Measurements from ENCODE around the gene CLNK. TPM values are rescaled to one million over a fixed set of nuclear protein-coding genes. Genes with fewer than 3 reads are reported as not detected.

Gene CLNK
- polyA plus RNA-seq, 4 donors = 0.56 to 0.85 (median 0.77) TPM

DNA sequence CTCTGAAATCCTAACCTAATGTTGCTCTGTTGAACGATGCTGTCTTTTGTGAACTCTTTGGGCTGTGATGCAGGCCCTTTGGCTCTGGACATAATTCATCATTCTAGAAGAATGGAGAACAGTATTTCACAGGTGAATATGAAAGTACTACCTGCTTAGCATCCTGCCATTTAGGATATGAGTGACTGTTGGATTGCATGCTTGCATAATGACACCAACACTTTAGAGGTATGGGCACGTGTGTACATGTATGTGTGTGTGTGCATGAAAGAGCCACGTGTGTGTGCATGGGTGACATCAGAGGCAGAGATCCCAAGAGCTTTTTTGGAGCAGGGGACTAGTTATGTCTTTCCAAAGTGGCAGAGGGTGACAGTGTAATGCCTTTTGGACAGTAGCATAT, 157.1 kb downstream of the CLNK start:
- no peak for DNase-seq (ENCODE audit: low read depth in 4 of 4, low spot score in 3 of 4)

DNA sequence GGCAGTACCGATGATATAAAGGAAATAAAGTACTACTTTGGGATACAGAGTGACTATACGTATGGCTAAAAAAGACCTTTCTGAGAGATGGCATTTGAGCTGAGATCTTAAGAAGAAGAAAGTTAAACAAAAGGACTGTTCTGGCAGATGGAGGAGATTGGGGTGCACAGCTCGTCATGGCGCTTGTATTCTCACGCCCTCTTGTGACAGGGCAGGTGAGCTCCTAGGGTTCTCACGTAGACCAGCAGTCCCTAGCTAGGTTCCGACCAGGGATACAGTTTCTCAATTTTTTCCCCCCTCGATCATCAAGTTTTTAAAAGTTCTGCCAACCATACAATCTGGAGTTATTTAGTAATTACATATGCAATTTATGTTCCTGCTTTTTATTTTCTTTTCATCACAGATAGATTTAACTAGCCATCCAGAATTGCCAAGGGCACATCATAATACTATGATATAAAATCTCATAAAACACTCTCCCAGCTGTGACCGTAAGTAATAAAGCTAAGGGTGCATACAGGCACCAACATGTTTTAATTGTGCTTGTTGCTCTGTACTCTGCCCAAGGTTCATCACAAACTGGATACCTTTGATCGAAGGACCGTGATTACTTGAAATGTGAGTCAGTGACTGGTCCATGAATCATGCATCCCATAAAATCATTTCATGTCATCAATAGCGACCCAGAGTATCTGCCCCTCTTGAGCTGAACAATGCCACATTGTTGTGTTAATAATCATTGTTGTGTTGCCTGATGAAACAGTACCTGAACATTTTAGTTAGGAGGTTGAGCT, 157.9 kb downstream of the CLNK start:
- DNase-seq (ENCODE audit: low read depth in 4 of 4, low spot score in 3 of 4) = no peak

DNA sequence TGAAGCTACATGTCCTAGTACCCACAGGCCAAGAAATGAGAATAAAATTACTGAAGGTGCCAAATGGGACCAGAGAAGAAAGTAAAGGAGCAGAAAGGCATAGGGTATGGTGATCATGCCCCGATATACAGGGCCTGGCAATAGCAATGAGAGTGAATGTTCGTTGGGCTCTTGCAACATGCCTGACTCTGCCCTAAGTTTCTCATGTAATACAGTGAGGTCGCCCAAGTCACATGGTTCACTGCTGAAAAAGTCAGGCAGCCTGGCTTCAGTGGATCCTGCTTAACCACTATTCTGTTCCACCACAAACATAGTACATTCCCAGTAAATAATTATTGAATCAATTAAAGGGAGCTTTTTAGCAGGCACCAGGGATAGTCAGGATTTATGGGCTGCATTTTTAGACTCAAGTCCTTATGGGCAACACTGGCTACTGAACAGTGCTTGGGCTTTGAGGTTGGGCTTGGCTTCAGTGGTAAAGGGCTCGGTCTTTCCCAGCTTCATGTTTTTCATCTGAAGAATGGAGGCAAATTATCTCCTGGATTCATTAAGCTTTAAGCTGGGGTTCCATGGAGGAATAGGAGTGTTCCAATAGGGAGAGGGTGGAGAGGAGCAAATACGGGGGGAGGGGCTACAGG, 160.3 kb downstream of the CLNK start:
- DNase-seq (ENCODE audit: low read depth in 4 of 4, low spot score in 3 of 4) = no peak

DNA sequence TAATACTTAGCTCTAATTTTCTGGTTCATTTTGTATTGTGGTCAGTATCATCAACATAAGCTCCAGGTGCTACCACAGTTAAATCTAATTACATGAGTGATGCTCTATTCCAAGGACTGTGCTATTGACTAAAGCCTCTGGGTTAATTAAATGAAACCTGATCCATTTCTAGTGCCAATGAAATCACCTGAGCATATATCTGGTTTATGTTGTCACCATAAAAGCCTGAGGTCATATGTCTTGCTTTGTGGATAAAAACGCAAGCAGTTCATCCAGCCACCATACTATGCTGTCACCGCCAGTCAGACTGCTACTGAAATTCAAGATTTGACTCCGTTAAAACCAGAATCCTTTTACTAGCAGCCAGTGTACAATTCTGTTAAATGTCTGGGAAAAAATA, 163.1 kb downstream of the CLNK start:
- no peak for DNase-seq (ENCODE audit: low read depth in 4 of 4, low spot score in 3 of 4)

DNA sequence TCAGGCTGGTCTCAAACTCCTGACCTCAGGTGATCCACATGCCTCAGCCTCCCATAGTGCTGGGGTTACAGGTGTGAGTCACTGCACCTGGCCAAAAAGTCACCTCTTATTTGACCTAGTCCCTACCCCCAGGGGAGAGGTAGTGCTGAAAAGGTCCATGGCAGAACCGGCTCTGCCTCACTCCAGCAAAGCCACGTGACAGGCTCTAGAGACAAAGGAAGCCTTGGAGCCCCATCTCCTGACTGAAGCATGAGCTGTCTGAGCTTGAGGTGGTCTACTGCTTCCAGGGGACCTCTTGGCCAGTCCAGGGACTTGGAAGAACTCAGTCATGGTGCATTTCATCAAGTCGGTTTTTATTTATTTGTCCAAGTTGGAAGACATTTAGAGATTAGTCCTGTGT, 174.8 kb downstream of the CLNK start:
- DNase-seq (ENCODE audit: low read depth in 4 of 4, low spot score in 3 of 4) = no peak

DNA sequence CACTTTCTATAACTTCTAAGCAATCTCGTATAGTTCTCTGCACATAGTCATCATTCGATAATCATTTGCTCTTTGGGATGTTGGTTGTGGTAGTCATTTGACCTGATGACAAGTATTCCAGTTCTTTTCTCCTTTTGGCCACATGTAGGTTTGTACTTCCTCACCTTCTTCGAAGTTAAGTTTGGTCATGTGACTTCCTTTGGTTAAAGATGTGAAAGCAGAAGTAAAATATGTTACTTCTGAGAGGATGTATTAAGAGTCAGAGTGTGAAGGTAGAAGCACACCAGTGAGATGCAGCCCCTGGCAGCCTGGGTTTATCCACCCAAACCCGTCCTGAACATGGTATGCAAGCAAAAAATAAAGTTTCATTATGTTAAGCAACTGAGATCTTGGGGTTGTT, 178.5 kb downstream of the CLNK start:
- DNase-seq (ENCODE audit: low read depth in 4 of 4, low spot score in 3 of 4) = no peak

DNA sequence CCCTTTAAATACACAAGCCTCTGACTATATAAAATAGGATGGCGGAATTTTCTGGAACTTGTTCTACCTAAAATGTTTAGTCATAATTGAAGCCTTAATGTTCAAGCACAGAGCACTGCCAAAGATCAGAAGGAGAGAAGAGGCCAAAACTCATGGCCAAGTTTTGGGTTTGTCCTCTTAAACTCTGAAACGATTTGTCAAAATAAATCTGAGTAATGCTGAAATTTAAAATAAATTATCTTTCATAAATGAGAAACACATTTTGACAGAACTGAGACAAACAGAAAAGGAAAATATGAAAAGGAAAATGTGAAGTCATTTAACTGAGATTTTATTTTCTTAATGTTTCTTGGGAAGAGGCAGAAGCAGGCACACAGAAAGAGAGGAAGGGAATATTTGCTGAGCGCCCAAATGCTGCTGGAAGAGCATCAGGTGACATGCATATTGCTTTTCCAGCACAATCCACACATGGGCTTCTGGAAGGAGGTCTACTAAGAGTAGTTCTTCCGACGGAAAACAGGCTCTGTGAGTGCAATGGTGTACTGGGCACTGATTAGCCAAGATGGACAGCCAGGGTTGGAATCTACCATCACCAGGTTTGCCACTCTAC, 179.9 kb downstream of the CLNK start:
- DNase-seq (ENCODE audit: low read depth in 4 of 4, low spot score in 3 of 4) = no peak

DNA sequence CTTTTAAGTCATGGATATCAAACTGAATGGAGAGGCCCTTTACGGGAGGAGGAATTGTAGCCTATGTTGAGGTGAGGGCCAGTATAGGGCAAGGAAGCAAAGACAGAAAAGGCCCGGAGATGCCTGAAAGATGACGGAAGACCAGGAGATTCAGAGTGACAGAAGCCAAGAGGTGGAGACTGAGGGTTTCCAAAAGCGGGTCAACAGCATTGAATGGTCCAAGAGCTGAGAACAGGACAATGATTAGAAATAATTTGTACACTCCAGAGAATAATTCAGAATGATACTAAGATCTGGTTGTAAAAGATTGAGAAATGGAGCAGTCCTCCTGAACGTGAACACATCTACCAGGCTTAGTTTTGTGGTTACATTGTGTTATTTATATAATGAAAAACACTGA, 181.9 kb downstream of the CLNK start:
- DNase-seq (ENCODE audit: low read depth in 4 of 4, low spot score in 3 of 4) = no peak

DNA sequence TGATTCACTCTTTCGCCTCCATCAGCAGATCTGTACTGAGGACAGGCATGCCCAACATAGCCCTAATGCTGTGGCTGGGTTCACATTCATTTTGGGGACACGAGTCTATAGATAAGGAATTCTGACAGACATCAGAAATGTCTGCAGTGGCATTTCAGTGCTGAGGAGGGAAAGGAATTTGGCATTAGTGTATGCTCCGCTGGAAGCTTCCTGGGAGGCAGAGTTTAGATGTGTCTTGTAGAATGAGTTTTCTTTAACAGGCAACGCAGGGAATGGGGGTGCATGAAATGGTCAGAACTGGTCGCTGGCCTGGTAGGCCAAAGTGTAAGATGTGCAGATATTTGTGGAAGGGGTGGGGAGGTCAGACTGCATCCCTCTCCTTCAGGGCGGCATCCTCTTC, 183.8 kb downstream of the CLNK start:
- DNase-seq (ENCODE audit: low read depth in 4 of 4, low spot score in 3 of 4) = no peak

DNA sequence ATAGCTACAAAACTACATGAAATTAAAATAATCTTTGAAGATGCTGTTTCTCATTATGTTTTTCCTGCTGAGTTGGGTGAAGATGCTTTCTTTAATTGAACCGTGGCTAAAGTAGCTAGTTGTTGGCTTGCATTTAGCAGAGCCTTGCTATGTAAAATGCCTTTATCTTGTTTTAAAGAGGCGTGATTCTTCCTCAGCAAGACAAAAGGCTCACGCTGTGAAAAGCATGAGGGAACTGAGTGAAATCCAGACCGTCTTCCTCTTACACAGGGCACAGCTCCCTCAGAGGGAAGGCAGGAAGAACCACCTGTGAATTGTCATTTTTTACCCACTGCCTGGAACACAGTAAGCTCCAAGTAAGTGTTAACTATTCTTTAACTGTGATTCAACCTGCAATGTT, 188.4 kb downstream of the CLNK start:
- no peak for DNase-seq (ENCODE audit: low read depth in 4 of 4, low spot score in 3 of 4)

DNA sequence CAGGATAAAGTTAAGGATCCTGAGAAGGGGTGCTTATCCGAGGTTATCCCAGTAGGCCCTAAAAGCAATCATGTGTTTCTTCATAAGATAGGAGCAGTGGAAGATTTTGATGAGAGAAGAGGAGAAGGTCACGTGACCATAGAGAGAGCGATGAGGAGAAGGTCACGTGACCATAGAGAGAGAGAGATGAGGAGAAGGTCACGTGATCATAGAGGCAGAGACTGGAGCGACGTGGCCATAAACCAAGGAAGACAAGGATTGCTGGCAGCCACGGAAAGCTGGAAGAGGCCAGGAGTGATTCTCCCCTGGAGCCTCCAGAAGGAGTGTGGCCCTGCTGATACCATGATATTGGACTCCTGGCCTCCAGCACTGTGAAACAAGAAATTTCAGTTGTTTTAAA, 188.9 kb downstream of the CLNK start:
- DNase-seq (ENCODE audit: low read depth in 4 of 4, low spot score in 3 of 4) = no peak

DNA sequence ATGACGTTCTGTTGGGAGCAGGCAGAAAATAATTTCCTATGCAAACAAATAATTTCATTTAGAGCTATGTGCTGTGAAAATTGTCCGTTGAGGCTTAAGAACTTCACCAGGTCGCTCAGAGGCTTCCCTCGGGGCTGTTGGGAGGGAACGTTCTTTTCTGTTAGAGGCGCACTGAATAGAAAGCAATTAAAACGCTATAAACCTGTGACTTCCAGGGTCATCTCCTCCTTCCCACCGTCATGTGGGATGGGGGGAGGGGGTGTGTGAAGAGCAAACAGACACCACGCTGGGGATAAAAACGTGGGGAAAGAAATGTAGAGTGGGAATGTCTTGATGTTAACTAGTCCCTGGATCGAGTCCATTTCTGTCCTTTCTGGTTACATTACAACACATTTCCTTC, 192.1 kb downstream of the CLNK start:
- peak in 1 of 4 donors; percentile 2 for DNase-seq (ENCODE audit: low read depth in 4 of 4, low spot score in 3 of 4)

DNA sequence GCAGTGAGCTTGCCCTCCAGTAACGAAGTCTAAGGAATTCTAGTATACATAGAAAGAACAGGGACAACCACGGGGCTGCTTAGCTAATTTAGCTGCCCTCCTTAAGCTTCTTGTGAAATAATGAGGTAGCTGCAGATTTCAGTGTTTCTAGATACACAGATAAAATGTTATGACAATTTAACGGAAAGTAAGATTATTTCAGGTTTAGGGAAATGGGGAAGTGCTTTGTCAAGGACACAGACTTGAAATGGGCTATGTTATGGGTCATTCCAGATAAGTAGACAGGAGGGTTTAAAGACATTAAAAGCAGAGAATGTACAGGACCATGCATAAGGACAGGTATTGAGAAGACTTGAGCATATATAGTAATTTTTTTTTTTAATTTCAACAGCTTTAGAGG, 193.2 kb downstream of the CLNK start:
- DNase-seq (ENCODE audit: low read depth in 4 of 4, low spot score in 3 of 4) = no peak

DNA sequence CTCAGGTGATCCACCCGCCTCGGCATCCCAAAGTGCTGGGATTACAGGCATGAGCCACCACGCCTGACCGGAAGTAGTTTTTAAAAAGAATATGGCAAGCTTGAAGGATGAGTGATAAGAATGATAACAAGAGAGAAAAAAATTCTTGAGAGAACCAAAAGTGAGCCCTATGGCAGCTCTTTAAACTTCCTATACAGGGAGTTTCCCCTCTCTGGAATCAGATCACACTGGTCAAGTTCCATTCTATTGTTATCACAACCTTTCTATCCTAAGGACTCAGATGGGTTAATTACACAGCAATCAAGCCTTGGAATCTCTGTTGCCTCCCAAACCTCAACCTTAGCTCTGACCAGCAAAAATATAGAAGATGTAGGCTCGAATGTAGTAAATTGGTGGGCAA, 193.6 kb downstream of the CLNK start:
- no peak for DNase-seq (ENCODE audit: low read depth in 4 of 4, low spot score in 3 of 4)

DNA sequence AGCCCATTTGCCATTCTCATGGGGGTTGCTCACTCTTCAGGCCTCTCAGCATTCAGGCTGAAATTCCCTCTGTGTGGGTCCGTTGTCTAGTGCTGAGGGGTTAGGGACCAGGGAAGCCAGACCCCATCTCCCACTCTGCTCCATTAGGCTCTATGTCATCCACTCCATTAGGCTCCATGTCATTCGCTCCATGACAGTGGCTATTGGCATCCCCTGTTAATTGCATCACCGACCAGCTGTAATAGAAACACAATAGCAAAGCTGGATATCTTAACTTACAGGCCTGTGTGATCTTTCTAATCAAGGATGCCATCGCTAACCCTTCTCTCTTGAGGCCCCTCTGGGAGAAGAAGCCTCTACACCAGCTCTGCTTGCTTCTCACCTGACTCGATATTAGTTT, 201.7 kb downstream of the CLNK start:
- no peak for DNase-seq (ENCODE audit: low read depth in 4 of 4, low spot score in 3 of 4)

DNA sequence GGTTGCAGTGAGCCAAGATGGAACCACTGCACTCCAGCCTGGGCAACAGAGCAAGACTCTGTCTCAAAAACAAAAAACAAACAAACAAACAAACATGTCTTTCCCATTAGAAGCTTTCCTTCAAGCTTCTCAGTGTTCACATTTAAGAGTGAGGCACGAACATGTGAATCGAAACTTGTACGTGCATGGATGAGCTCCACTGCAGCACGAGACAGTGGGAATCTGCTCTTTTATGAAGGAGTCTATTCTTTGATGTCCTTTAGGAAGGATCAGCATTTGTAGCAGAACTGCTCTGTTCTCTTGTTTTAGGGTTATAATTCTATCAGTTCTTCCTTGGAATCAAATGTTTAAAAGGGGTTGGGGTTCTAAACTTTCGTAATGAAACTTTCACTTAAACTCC, 204.0 kb downstream of the CLNK start:
- DNase-seq (ENCODE audit: low read depth in 4 of 4, low spot score in 3 of 4) = no peak

DNA sequence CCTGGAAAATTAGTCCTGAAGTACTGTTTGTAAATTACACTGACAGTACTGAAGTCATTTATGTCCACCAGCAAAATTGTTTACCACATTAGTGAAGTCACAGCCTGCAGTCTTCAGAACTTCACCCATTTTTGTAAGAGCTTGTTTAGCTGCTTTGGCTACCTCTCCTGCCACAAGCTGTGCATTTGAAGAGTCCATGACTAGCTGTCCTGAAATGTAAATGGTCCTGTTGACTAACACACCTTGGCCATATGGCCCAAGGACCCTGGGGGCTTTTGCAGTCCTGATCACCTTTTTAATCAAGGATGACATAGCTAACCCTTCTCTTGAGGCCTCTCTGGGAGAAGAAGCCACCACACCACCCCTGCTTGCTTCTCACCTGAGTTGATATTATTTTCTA, 205.9 kb downstream of the CLNK start:
- no peak for DNase-seq (ENCODE audit: low read depth in 4 of 4, low spot score in 3 of 4)

DNA sequence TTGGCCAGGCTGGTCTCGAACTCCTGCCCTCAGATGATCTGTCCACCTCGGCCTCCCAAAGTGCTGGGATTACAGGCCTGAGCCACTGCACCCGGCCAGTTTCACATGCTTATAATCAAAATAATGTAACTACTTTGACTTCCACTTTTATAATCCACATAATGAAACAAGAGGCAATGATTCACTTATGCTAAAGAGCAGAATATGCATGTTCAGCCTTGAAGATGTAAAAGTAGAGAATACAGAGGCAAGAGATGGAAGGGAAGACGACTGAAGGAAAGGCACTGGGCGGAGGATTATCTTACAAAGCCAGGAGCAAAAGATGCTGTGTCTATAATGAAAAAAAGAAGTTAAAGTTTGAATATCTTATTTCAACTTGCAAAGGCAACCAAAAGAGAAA, 214.1 kb downstream of the CLNK start:
- no peak for DNase-seq (ENCODE audit: low read depth in 4 of 4, low spot score in 3 of 4)

DNA sequence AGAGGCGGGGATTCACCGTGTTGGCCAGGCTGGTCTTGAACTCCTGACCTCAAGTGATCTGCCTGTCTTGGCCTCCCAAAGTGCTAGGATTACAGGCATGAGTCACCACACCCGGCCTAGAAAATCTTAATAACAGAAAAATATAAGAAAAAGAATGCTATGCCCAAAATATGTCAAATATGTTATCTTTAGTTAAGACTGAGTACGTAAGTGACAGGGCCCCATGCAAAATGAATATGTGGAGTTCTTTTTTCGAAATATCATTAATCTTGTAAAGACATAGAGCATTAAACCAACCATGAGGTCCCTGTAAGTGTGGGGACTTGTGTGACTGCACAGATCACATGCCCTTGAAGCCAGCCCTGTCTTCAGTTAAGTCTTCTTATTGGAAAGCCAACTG, 218.4 kb downstream of the CLNK start:
- DNase-seq (ENCODE audit: low read depth in 4 of 4, low spot score in 3 of 4) = no peak

DNA sequence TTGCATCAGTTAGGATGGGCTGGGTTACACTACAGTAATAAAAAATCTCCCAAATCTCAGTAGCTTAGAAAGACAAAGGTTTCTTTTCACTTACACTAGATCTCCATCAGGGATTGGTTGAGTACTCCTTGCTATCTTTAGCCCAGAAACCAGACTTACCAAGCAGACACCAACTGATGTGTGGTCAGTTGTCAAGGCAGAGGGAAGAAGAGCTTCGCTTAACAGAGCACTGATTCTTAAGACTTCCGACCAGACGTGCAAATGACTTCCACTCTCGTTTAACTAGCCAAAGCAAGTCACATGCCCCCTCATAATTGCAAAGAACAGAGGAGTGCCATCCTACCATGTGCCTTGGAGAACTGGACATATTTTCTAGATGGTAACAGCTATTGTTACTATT, 221.7 kb downstream of the CLNK start:
- DNase-seq (ENCODE audit: low read depth in 4 of 4, low spot score in 3 of 4) = no peak

DNA sequence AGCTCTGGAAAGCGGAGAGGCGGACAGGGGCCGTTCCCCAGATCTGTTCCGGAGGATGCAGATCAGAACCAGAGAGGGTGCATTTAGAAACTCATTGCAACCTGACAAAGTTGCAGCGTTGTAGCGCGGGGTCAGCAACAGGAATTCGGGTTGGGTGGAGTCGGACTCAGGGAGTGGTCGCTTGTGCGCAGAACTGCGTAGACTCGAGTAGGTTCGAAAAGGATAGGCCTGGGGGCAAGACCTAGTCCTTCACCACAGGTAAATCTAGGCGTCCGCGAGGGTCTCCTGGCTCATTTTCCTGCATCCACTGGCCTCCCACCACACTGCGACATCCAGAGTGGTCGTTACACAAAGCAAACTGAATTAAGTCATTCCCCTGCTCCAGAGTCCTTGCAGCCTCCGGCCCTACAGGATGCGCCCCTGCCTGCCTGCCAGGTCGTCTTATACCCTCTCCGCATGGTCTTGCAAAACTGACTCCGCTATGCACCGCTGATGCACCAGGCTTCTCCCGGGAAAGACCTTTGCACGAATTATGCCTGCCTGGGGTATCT, 222.6 kb downstream of the CLNK start:
- no peak for DNase-seq (ENCODE audit: low read depth in 4 of 4, low spot score in 3 of 4)
